Measurements from ENCODE around the gene NECAB2.

DNA sequence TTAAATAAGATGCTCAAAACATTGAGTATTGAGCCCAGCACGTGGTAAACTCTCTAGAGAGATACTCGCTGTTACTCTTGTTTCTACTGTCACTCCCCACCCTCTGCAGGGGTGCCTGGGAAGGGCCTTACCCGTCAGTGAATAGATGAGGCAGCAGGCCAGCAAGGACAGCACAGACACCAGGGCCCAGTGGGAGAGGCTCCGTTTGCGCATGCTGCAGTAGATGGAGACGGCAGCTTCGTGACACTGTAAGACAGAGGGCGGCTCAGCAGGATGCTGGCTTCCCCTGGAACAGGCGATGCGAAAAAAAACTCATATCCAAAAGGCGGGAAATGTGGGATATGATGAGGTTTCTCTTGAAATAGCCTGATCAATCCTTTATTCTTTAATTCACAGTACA, 54.6 kb downstream of the NECAB2 start:
- TF ChIP-seq, protein P1, sequence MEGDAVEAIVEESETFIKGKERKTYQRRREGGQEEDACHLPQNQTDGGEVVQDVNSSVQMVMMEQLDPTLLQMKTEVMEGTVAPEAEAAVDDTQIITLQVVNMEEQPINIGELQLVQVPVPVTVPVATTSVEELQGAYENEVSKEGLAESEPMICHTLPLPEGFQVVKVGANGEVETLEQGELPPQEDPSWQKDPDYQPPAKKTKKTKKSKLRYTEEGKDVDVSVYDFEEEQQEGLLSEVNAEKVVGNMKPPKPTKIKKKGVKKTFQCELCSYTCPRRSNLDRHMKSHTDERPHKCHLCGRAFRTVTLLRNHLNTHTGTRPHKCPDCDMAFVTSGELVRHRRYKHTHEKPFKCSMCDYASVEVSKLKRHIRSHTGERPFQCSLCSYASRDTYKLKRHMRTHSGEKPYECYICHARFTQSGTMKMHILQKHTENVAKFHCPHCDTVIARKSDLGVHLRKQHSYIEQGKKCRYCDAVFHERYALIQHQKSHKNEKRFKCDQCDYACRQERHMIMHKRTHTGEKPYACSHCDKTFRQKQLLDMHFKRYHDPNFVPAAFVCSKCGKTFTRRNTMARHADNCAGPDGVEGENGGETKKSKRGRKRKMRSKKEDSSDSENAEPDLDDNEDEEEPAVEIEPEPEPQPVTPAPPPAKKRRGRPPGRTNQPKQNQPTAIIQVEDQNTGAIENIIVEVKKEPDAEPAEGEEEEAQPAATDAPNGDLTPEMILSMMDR (IDR thresholded peaks at IDR 0.05; ENCODE audit: insufficient read depth, low read depth, low read length) = no peak
- no peak for TF ChIP-seq EZH2 (IDR thresholded peaks at IDR 0.05; ENCODE audit: insufficient read depth, low read length)
